ENCODE measurements around the gene UPK2. TPM values are rescaled to one million over a fixed set of nuclear protein-coding genes. Genes with fewer than 3 reads are reported as not detected.
A peak's percentile ranks its signal among the peaks of the same experiment; 100 is the strongest.
"Not testable (repeated sequence)": the region's sequence is repeated elsewhere in the genome, so short reads cannot be mapped to it uniquely, and the experiment has no call there.

The UPK2 gene
- total and polyA plus RNA-seq, 5 experiments from 2014 or later: 0.22 to 0.52 TPM; not detected in 3

DNA sequence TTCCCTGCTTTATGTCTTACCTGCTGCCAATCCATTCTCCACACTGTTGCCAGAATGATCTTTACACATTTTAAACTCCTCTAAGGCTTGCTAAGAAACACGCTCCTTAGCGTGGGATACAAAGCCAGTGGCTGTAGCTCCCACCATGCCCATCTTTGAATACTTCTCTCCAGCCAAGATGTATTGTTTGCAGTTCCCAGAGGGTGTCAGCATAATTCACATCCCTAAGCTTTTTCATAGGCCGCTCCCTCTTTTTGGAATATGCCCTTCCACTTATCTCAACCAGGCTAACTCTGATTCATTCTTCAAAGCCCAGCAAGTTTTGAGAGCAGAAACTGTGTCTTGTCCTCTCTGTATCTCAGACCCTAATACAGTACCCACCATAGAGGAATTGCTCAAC, 8.1 kb upstream of the UPK2 start:
- Mint-ChIP-seq H3K9me3 (no peaks in the 10 kb centered on the region), H3K4me3 (no peak overlapping the region), H3K4me1 (peaks cover 4 to 15% (median 10%) of the 10 kb centered on the region in 4 donors), H3K36me3 (no peaks in the 10 kb centered on the region), H3K27me3 (peaks cover 0 to 3% (median 0%) of the 10 kb centered on the region in 5 donors), H3K27ac (no peak overlapping the region)
- POLR2A ChIA-PET: no interaction called here
- no peak for DNase-seq
- ATAC-seq: no peak

DNA sequence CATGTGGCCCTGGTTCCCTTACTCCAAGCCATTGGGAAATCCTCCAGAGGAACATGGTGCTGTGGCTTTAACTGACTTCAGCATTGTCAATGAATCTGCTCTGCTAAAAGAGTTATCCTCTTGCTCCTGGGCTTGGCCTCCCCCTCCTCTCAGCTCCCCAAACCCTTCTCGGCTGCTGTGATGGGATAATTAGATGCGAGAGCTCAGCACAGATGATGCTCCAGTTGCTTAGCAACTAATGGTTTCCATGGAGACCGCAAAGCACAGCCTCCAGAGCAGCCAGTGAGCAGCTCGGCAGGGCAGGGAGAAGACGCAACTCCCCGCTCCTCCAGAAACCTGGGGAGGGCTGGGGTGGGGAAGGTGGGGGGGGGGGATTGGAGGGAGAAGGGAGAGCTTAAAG, 2.8 kb upstream of the UPK2 start:
- peaks cover 4 to 15% (median 11%) of the 10 kb centered on the region in 4 donors for H3K4me1 Mint-ChIP-seq
- no peak overlapping the region for H3K4me3 Mint-ChIP-seq
- H3K9me3 Mint-ChIP-seq: no peaks in the 10 kb centered on the region
- H3K36me3 Mint-ChIP-seq: no peaks in the 10 kb centered on the region
- peaks cover 0 to 11% (median 0%) of the 10 kb centered on the region in 5 donors for H3K27me3 Mint-ChIP-seq
- POLR2A ChIA-PET: interaction anchor here (0.6 to 2.3 kb wide), 2 partner anchors 162 to 273 kb away, joined by 3 to 6 read pairs; partner anchors contain the start of gene DDX6
- peak overlapping the region in 1 of 10 donors; percentile 51 for H3K27ac Mint-ChIP-seq
- DNase-seq (no peak), ATAC-seq (no peak)

DNA sequence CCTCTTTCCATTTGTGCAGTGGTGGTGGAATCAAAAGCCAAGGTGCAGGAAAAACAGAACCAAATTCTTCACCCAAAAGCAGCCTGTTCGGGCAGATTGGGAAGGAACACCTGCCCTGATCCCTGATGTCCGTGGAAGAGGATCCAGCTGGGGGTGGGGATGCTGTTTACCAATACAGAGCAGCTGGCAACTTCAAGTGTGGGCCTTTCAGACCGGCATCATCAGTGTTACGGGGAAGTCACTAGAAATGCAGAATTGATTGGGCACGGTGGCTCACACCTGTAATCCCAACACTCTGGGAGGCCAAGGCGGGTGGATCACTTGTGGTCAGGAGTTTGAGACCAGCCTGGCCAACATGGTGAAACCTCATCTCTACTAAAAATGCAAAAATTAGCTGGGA, 2.1 kb upstream of the UPK2 start:
- not testable (repeated sequence) for DNase-seq
- POLR2A ChIA-PET: interaction anchor here (0.6 to 2.3 kb wide), 2 partner anchors 163 to 274 kb away, joined by 3 to 6 read pairs; partner anchors contain the start of gene DDX6
- peaks cover 0 to 11% (median 0%) of the 10 kb centered on the region in 5 donors for H3K27me3 Mint-ChIP-seq

DNA sequence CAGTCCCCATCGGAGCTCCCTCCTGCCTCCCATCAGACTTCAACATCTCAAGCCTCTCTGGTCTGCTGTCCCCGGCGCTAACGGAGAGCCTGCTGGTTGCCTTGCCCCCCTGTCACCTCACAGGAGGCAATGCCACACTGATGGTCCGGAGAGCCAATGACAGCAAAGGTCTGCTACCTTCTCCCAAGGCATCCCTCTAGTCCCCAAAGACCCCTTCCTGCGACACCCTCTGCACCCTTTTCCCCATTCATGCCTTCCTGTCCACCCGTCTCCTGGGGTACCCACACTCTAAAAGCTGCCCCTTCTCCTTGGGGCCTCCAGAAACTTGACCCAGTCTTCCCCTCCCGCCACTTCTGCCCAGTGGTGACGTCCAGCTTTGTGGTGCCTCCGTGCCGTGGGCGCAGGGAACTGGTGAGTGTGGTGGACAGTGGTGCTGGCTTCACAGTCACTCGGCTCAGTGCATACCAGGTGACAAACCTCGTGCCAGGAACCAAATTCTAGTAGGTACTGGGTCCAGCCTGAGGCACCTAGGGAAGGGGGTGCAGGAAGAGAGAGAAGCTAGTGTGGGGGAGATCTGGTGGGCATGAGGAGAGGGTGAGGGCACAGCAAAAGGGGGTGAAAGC, 860 bp downstream of the UPK2 start:
- DNase-seq (no peak), ATAC-seq (no peak)
- H3K27ac Mint-ChIP-seq: peak overlapping the region in 3 of 10 donors; percentile 22 to 81 (median 80)
- no peaks in the 10 kb centered on the region for H3K9me3 Mint-ChIP-seq
- H3K4me1 Mint-ChIP-seq: peaks cover 4 to 15% (median 11%) of the 10 kb centered on the region in 4 donors
- H3K27me3 Mint-ChIP-seq: peaks cover 0 to 11% (median 0%) of the 10 kb centered on the region in 5 donors
- POLR2A ChIA-PET: interaction anchor here (0.5 to 2.0 kb wide), 6 partner anchors 27 to 170 kb away, joined by 3 to 8 read pairs (median 3); partner anchors contain the start of gene BCL9L
- no peaks in the 10 kb centered on the region for H3K36me3 Mint-ChIP-seq
- H3K4me3 Mint-ChIP-seq: no peak overlapping the region

More for the DNA sequence above, 2.1 kb upstream of the UPK2 start:
- Mint-ChIP-seq H3K27ac (peak overlapping the region in 1 of 10 donors; percentile 32), H3K4me1 (peaks cover 4 to 15% (median 11%) of the 10 kb centered on the region in 4 donors)
- H3K36me3 Mint-ChIP-seq, H3K4me3 Mint-ChIP-seq, ATAC-seq, H3K9me3 Mint-ChIP-seq: not testable (repeated sequence)

DNA sequence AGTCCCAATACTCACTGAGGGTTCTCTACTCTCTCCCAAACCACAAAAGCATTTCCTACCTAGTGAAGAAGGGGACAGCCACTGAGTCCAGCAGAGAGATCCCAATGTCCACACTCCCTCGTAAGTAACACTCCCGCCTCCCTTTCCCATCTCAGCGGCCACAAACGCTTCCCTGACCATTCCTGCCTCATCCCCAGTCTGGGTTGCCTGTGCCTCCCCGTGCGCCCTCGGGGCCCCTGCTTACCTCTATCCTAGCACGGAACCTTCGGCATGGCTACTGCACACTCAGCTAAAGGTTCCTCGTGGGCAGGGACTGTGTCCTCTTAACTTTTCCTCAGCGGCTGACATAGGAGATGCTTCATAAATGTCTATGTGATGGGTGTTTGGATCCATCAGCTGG, 1.5 kb downstream of the UPK2 start:
- H3K4me1 Mint-ChIP-seq: peaks cover 4 to 15% (median 11%) of the 10 kb centered on the region in 4 donors
- H3K36me3 Mint-ChIP-seq: no peaks in the 10 kb centered on the region
- DNase-seq (no peak), ATAC-seq (no peak)
- H3K27me3 Mint-ChIP-seq: peaks cover 0 to 11% (median 2%) of the 10 kb centered on the region in 5 donors
- no peak overlapping the region for H3K4me3 Mint-ChIP-seq
- H3K9me3 Mint-ChIP-seq: no peaks in the 10 kb centered on the region
- H3K27ac Mint-ChIP-seq: peak overlapping the region in 1 of 10 donors; percentile 40
- POLR2A ChIA-PET: interaction anchor here (1.0 to 2.0 kb wide), 2 partner anchors 31 to 51 kb away, joined by 3 to 5 read pairs; partner anchors contain the start of gene BCL9L

DNA sequence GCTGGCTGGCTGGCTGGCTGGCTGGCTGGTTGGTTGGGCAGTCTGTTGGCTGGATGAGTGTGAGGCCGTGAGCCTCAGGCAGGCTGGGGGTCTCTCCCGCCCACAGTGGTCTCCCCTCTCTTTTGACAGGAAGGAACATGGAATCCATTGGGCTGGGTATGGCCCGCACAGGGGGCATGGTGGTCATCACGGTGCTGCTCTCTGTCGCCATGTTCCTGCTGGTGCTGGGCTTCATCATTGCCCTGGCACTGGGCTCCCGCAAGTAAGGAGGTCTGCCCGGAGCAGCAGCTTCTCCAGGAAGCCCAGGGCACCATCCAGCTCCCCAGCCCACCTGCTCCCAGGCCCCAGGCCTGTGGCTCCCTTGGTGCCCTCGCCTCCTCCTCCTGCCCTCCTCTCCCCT, 1.9 kb downstream of the UPK2 start:
- no peaks in the 10 kb centered on the region for H3K9me3 Mint-ChIP-seq
- H3K36me3 Mint-ChIP-seq: no peaks in the 10 kb centered on the region
- DNase-seq (no peak), ATAC-seq (no peak)
- peaks cover 0 to 11% (median 2%) of the 10 kb centered on the region in 5 donors for H3K27me3 Mint-ChIP-seq
- POLR2A ChIA-PET: interaction anchor here (1.0 to 2.0 kb wide), 3 partner anchors 32 to 59 kb away, joined by 3 to 5 read pairs (median 3); partner anchors contain the start of gene BCL9L
- H3K4me1 Mint-ChIP-seq: peaks cover 4 to 15% (median 11%) of the 10 kb centered on the region in 4 donors
- H3K27ac Mint-ChIP-seq: peak overlapping the region in 1 of 10 donors; percentile 40
- no peak overlapping the region for H3K4me3 Mint-ChIP-seq

DNA sequence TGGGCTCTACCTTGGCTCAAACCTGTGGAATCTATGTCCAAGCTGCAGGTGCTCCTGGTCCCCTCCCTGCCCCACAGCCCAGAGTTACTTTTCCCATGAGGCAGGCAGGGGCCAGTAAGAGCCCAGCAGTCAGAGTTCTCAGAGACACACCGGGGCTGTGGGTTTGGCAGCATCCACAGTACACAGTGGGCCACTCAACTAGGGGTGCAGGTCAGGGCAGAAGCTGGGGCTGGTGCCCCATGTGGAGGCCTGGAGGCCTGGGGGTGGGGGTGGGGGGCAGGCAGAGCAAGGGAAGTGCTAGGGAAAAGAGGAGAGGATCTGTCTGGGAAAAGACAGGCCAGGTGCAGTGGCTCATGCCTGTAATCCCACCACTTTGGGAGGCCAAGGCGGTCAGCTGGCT, 2.5 kb downstream of the UPK2 start:
- Mint-ChIP-seq H3K27me3 (peaks cover 0 to 11% (median 2%) of the 10 kb centered on the region in 5 donors), H3K4me3 (no peak overlapping the region), H3K4me1 (peaks cover 4 to 15% (median 11%) of the 10 kb centered on the region in 4 donors), H3K27ac (no peak overlapping the region), H3K36me3 (no peaks in the 10 kb centered on the region), H3K9me3 (no peaks in the 10 kb centered on the region)
- ATAC-seq (no peak), DNase-seq (no peak)
- POLR2A ChIA-PET: interaction anchor here (1.1 kb wide), 1 partner anchor 59 kb away, joined by 3 read pairs; no protein-coding TSS in a partner anchor

DNA sequence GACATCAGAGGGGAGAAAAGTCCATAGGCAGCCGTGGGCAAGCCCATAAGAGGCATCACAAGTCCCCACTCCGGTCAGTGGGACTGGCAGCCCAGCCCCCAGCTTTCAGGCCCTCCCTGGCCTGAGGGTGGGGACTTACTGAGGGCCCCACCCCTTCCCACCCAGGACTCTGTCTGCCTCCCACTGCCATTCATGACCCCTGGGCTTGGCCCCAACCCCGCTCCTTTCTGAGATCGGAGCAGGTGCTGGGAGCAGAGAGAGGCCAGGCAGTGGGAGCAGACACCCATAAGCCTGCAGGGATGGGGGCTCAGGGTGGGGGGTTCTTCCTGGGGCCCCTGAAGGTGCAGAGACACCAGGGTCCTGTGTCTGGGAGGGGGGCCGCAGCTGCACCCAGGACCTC, 5.1 kb downstream of the UPK2 start:
- Mint-ChIP-seq H3K9me3 (no peaks in the 10 kb centered on the region), H3K27me3 (peaks cover 0 to 2% (median 0%) of the 10 kb centered on the region in 5 donors), H3K4me1 (peaks cover 4 to 15% (median 7%) of the 10 kb centered on the region in 4 donors), H3K4me3 (no peak overlapping the region), H3K27ac (no peak overlapping the region), H3K36me3 (no peaks in the 10 kb centered on the region)
- DNase-seq: no peak
- POLR2A ChIA-PET: no interaction called here
- no peak for ATAC-seq

DNA sequence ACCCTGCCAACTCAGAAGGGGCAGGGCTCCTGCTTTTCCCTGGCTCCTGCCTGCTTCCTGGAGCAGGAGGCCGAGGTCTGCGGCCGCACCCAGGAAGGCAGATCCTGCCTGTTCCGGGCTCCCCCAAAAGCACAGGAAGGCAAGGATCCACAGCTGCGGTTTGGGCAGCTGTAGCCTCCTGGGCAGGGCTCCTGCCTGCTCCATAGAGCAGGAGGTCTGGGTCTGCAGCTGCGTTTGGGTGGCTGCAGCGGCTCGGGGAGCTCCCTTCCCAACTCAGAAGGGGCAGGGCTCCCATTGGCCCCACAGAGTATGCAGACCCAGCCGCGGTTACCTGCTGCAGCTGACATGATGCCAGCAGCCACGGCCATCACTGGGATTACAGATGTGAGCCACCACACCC, 5.5 kb downstream of the UPK2 start:
- no peaks in the 10 kb centered on the region for H3K9me3 Mint-ChIP-seq
- POLR2A ChIA-PET: interaction anchor here (0.6 to 0.7 kb wide), 3 partner anchors 10 to 51 kb away, joined by 3 to 5 read pairs (median 4); no protein-coding TSS in a partner anchor
- H3K4me1 Mint-ChIP-seq: peaks cover 0 to 11% (median 4%) of the 10 kb centered on the region in 4 donors
- peaks cover 0 to 2% (median 0%) of the 10 kb centered on the region in 5 donors for H3K27me3 Mint-ChIP-seq
- H3K27ac Mint-ChIP-seq: no peak overlapping the region
- no peak for ATAC-seq
- H3K36me3 Mint-ChIP-seq: no peaks in the 10 kb centered on the region
- H3K4me3 Mint-ChIP-seq: no peak overlapping the region
- DNase-seq: no peak

DNA sequence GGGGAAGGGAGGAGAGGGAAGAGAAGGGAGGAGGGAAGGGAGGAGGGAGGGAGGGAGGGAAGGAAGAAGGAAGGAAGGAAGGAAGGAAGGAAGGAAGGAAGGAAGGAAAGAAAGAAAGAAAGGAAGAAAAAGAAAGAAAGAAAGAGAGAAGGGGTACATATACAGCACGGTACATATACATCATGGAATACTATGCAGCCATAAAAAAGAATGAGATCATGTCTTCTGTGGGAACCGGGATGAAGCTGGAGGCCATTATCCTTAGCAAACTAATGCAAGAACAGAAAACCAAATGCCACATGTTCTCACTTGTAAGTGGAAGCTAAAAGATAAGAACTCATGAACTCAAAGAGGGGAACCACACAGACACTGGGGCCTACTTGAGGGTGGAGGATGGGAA, 13.4 kb downstream of the UPK2 start:
- DNase-seq, H3K36me3 Mint-ChIP-seq, H3K4me1 Mint-ChIP-seq, ATAC-seq, H3K9me3 Mint-ChIP-seq, POLR2A ChIA-PET, H3K27ac Mint-ChIP-seq, H3K4me3 Mint-ChIP-seq: not testable (repeated sequence)
- peaks cover 4 to 25% (median 13%) of the 10 kb centered on the region in 5 donors for H3K27me3 Mint-ChIP-seq

DNA sequence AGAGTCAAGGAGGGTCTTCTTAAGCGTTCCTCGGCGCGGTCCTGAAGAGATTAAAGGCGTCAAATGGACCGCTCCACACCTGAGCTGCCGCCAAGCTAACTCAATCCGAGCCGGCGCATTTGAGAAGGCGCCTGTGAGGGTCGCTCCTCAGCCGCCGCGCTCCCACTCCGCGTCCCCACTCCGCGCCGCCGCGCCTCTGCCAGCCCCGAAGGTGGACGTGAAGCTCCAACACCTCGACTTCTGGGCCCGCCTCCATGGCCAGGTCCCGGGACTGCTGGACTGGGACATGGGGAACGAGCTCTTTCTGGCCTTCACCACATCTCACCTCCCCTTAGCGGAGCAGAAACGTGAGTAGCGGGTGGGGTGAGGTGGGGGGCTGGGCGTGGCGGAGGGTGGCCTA, 15.5 kb downstream of the UPK2 start, which contains the start of gene FOXR1:
TSS of gene FOXR1 (plus strand) at position 116 of the 400 bp plus-strand sequence. CDS start at position 287, 171 bp downstream.
- peak within 1 kb of the TSS in 1 of 10 donors; percentile 31 for H3K4me3 Mint-ChIP-seq
- no peak for ATAC-seq
- DNase-seq: no peak
- H3K27ac Mint-ChIP-seq: no peak within 1 kb of the TSS
- H3K27me3 Mint-ChIP-seq: peaks cover 4 to 30% (median 23%) of the 10 kb centered on the region in 5 donors
- no peaks in the 10 kb centered on the region for H3K9me3 Mint-ChIP-seq
- POLR2A ChIA-PET: interaction anchor here (0.6 to 1.1 kb wide), 2 partner anchors 25 to 204 kb away, joined by 3 to 5 read pairs; no protein-coding TSS in a partner anchor
- H3K4me1 Mint-ChIP-seq: no peaks in the 10 kb centered on the region
- no peaks in the 10 kb centered on the region for H3K36me3 Mint-ChIP-seq

DNA sequence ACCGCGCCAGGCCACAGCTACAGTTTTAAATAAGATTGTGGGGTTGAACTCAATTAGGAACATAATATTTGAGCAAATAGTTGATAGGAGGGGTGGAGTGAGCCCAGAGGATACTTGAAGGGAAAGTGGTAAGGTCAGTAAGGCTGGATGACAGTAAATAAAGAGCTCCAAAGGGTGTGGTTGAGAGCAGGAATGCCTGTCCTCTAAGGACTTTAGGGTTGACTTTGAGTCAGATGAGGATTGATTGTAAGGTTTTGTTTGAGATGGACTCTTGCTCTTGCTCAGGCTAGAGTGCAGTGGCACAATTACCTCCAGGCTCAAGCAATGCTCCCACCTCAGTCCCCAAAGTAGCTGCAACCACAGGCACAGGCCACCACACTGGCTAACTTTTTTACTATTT, 17.9 kb downstream of the UPK2 start:
- no peak for ATAC-seq
- Mint-ChIP-seq H3K27me3 (peaks cover 6 to 29% (median 26%) of the 10 kb centered on the region in 5 donors), H3K4me3 (no peak overlapping the region), H3K9me3 (no peaks in the 10 kb centered on the region), H3K4me1 (no peaks in the 10 kb centered on the region), H3K27ac (peak overlapping the region in 1 of 10 donors; percentile 17), H3K36me3 (no peaks in the 10 kb centered on the region)
- POLR2A ChIA-PET: no interaction called here
- no peak for DNase-seq

Data from naive thymus-derived CD8-positive, alpha-beta T cell (primary cell).